H1 (cell line): ENCODE data around the gene CALY. TPM values are rescaled to one million over a fixed set of nuclear protein-coding genes. Genes with fewer than 3 reads are reported as not detected.

ENCODE experiments used
- CTCF ChIA-PET: fragments of 300-600 bp; sonication (Branson Sonifier 250); formaldehyde crosslinking; loops from one replicate; lab custom pipeline; 2021; ENCODE audit not compliant: partially characterized antibody; lab: Charles Lee
- POLR2A ChIA-PET: fragments of 300-600 bp; sonication (Branson Sonifier 250); formaldehyde crosslinking; loops from one replicate; lab custom pipeline; 2021; ENCODE audit warnings: inconsistent platforms; ENCODE audit not compliant: partially characterized antibody; lab: Charles Lee
- DNase-seq, 2 experiments: peaks; one replicate each; pipeline versions ENCODE4 v3.0.0 to v3.0.0-alpha.2; 2010 to 2022; ENCODE audit warnings: low spot score in 2 of 2, low read depth in 1 of 2, mixed read lengths in 1 of 2
- FAIRE-seq: peaks from 2 replicates; lab custom pipeline; 2011; peaks lifted over from hg19 to GRCh38; lab: Jason Lieb, UNC
- H2AFZ ChIP-seq: 2 replicates; pipeline ENCODE4 v1.8.1; 2012; ENCODE audit warnings: low read length, inconsistent platforms
- H2AK5ac ChIP-seq: 2 replicates; pipeline ENCODE4 v1.6.1; 2013; ENCODE audit warnings: low read depth, low read length
- H2BK120ac ChIP-seq: replicated peaks from 2 replicates; pipeline ENCODE3; 2013; ENCODE audit warnings: low read depth, low read length, inconsistent platforms
- H2BK12ac ChIP-seq: 2 replicates; pipeline ENCODE4 v1.6.1; 2013; ENCODE audit warnings: low read depth, low read length
- H2BK15ac ChIP-seq: 2 replicates; pipeline ENCODE4 v1.6.1; 2013; ENCODE audit warnings: low read length
- H2BK20ac ChIP-seq: 2 replicates; pipeline ENCODE4 v1.6.1; 2013; ENCODE audit warnings: low read length
- H2BK5ac ChIP-seq: 2 replicates; pipeline ENCODE4 v1.6.1; 2013; ENCODE audit warnings: low read depth, low read length
- H3K14ac ChIP-seq: 2 replicates; pipeline ENCODE4 v1.6.1; 2013; ENCODE audit warnings: inconsistent platforms; ENCODE audit not compliant: insufficient read length
- H3K18ac ChIP-seq: 2 replicates; pipeline ENCODE4 v1.6.1; 2013; ENCODE audit warnings: low read length; ENCODE audit errors: extremely low read depth
- H3K23ac ChIP-seq: 2 replicates; pipeline ENCODE4 v1.6.1; 2013; ENCODE audit warnings: inconsistent platforms; ENCODE audit not compliant: insufficient read length
- H3K23me2 ChIP-seq: 2 replicates; pipeline ENCODE4 v1.6.1; 2013; ENCODE audit warnings: low read depth, low read length
- H3K27ac ChIP-seq: 2 replicates; pipeline ENCODE4 v1.6.1; 2011; ENCODE audit warnings: low read depth, low read length, inconsistent platforms
- H3K27me3 ChIP-seq, 4 experiments: replicated peaks in 1 of 4; 1 replicate in 1 of 4; 2 replicates in 3 of 4; pipeline versions ENCODE4 v1.6.1 to v1.8.1; 2011 to 2013; ENCODE audit warnings: low read length in 3 of 4, mild to moderate bottlenecking in 3 of 4, inconsistent platforms in 2 of 4, mixed read lengths in 2 of 4, moderate library complexity in 1 of 4; ENCODE audit not compliant: control insufficient read depth in 3 of 4, insufficient read depth in 3 of 4; ENCODE audit errors: extremely low read depth in 1 of 4
- H3K36me3 ChIP-seq, 4 experiments: 2 replicates each; pipeline versions ENCODE4 v1.6.1 to v1.8.1; 2011 to 2013; ENCODE audit warnings: mild to moderate bottlenecking in 4 of 4, low read length in 3 of 4, moderate library complexity in 2 of 4, control low read depth in 1 of 4, inconsistent platforms in 1 of 4; ENCODE audit not compliant: insufficient read depth in 4 of 4, control insufficient read depth in 2 of 4
- H3K4ac ChIP-seq: replicated peaks from 2 replicates; pipeline ENCODE3; 2013; ENCODE audit warnings: low read length, low read depth, mixed read lengths, inconsistent platforms; ENCODE audit not compliant: insufficient read length
- H3K4me1 ChIP-seq, 4 experiments: replicated peaks in 1 of 4; 1 replicate in 1 of 4; 2 replicates in 3 of 4; pipeline versions ENCODE4 v1.6.1 to v1.8.1; 2011 to 2013; ENCODE audit warnings: low read length in 3 of 4, inconsistent platforms in 2 of 4, mixed read lengths in 1 of 4; ENCODE audit not compliant: insufficient read depth in 4 of 4, control insufficient read depth in 3 of 4
- H3K4me2 ChIP-seq, 2 experiments: 2 replicates each; pipeline versions ENCODE4 v1.6.1 to v1.8.1; 2011 to 2013; ENCODE audit warnings: low read depth in 2 of 2, low read length in 2 of 2, control low read depth in 1 of 2, inconsistent platforms in 1 of 2, mild to moderate bottlenecking in 1 of 2; ENCODE audit not compliant: insufficient read depth in 1 of 2
- H3K4me3 ChIP-seq, 4 experiments: fragments of 200-600, 300-600 bp in 1 of 4; sonication (generic), shearing (Covaris generic), sonication (Bioruptor Twin) in 1 of 4; 2 replicates each; pipeline versions ENCODE4 v1.5.1 to v1.8.1; 2011 to 2016; ENCODE audit warnings: low read length in 4 of 4, low read depth in 3 of 4, control low read depth in 2 of 4, inconsistent platforms in 2 of 4, mild to moderate bottlenecking in 2 of 4, mixed read lengths in 1 of 4, moderate library complexity in 1 of 4; ENCODE audit not compliant: insufficient read depth in 2 of 4; ENCODE audit errors: extremely low read depth in 1 of 4
- H3K56ac ChIP-seq: replicated peaks from 2 replicates; pipeline ENCODE3; 2013; ENCODE audit warnings: low read depth, mild to moderate bottlenecking, mixed read lengths, low read length, inconsistent platforms; ENCODE audit not compliant: insufficient read length
- H3K79me1 ChIP-seq: 2 replicates; pipeline ENCODE4 v1.6.1; 2013; ENCODE audit warnings: low read depth, low read length, control low read depth
- H3K79me2 ChIP-seq, 2 experiments: 2 replicates each; pipeline versions ENCODE4 v1.6.1 to v1.8.1; 2012 to 2013; ENCODE audit warnings: low read length in 2 of 2, mild to moderate bottlenecking in 2 of 2, inconsistent platforms in 1 of 2; ENCODE audit not compliant: insufficient read depth in 2 of 2, control insufficient read depth in 1 of 2
- H3K9ac ChIP-seq, 4 experiments: replicated peaks in 1 of 4; 1 replicate in 1 of 4; 2 replicates in 3 of 4; pipeline versions ENCODE4 v1.6.1 to v1.8.1; 2011 to 2013; ENCODE audit warnings: low read depth in 3 of 4, low read length in 3 of 4, control low read depth in 2 of 4, mild to moderate bottlenecking in 2 of 4, moderate library complexity in 2 of 4, inconsistent platforms in 1 of 4; ENCODE audit errors: extremely low read depth in 1 of 4
- H3K9me3 ChIP-seq, 2 experiments: 2 replicates each; pipeline versions ENCODE4 v1.6.1 to v1.8.1; 2012 to 2013; ENCODE audit warnings: mild to moderate bottlenecking in 2 of 2, moderate library complexity in 2 of 2, control low read depth in 1 of 2, inconsistent platforms in 1 of 2, low read depth in 1 of 2, low read length in 1 of 2, mixed read lengths in 1 of 2; ENCODE audit not compliant: insufficient read depth in 2 of 2
- H4K20me1 ChIP-seq, 2 experiments: replicated peaks in 1 of 2; 2 replicates each; pipeline versions ENCODE3 to v1.8.1; 2011 to 2013; ENCODE audit warnings: inconsistent platforms in 2 of 2, low read length in 2 of 2, mild to moderate bottlenecking in 1 of 2; ENCODE audit not compliant: insufficient read depth in 2 of 2, control insufficient read depth in 1 of 2
- H4K5ac ChIP-seq: 2 replicates; pipeline ENCODE4 v1.6.1; 2013; ENCODE audit warnings: low read length, low read depth, mixed read lengths, inconsistent platforms; ENCODE audit not compliant: insufficient read length
- H4K8ac ChIP-seq: 2 replicates; pipeline ENCODE4 v1.8.0; 2013; ENCODE audit warnings: mild to moderate bottlenecking, moderate library complexity, low read length, inconsistent platforms; ENCODE audit not compliant: insufficient read depth; ENCODE audit errors: extremely low read depth
- H4K91ac ChIP-seq: replicated peaks from 2 replicates; pipeline ENCODE3; 2013; ENCODE audit warnings: low read length, mixed read lengths, inconsistent platforms; ENCODE audit not compliant: insufficient read length
- SP4 ChIP-seq: IDR thresholded peaks from 2 replicates; pipeline ENCODE4 v1.6.1; 2012; ENCODE audit warnings: low read length, inconsistent platforms
- WGBS, 2 experiments: shearing (Covaris generic) in 1 of 2; methylation state at CpG; one replicate each; pipeline versions ENCODE4 v1.1.6 to v1.1.7; 2013 to 2015; ENCODE audit warnings: low lambda C conversion rate in 2 of 2, mixed read lengths in 2 of 2, inconsistent platforms in 1 of 2, low coverage in 1 of 2, missing lambda C conversion rate in 1 of 2; ENCODE audit not compliant: insufficient replicate concordance in 2 of 2, insufficient coverage in 1 of 2, insufficient read length in 1 of 2; ENCODE audit errors: extremely low coverage in 1 of 2, missing lambda C conversion rate in 1 of 2; 5-methylcytosine and 5-hydroxymethylcytosine counted together
- polyA plus RNA-seq, 7 experiments: library from polyadenylated mRNA; depleted of rRNA in 3 of 7; stranded (reverse) in 5 of 7; unstranded in 2 of 7; fragments of >200 nt in 5 of 7; fragments of 200-250 nt in 2 of 7; gene quantifications; 1 replicate in 5 of 7; 2 replicates in 1 of 7; 4 replicates in 1 of 7; pipeline versions ENCODE4 v1.2.1 to v1.2.3, GENCODE V29; 2011 to 2013; ENCODE audit warnings: missing spikeins in 2 of 7, mixed read lengths in 2 of 7
- total RNA-seq: library from RNA; stranded (reverse); fragmentation: NEBNext Ultra II Directional; extraction: Animal tissue kit (Norgen Biotek cat#: 25700); gene quantifications from 2 replicates; pipeline ENCODE4 v1.2.1, GENCODE V29; 2021

Gene CALY
- total and polyA plus RNA-seq, 2 of the 8 experiments (the other 6 are each of a cell fraction or from before 2014, with no cell fraction given): 1.3 to 1.5 TPM

GRCh38 chr10:133326745-133327650 is 9.7 kb downstream of the CALY start:
- peaks cover 6% of the 10 kb centered on the region; the same call in 1 of the 2 replicates for H3K23me2 ChIP-seq
- no peak overlapping the region for H2BK20ac ChIP-seq
- H3K18ac ChIP-seq: no peak overlapping the region; the same call in 1 of the 2 replicates
- no peaks in the 10 kb centered on the region for H3K36me3 ChIP-seq
- no peak overlapping the region for H4K5ac ChIP-seq
- FAIRE-seq: no peak
- DNase-seq: no peak
- ChIA-PET POLR2A (interaction anchor here (1.0 to 4.3 kb wide), 4 partner anchors 13 to 34 kb away, joined by 3 to 24 read pairs (median 7); partner anchors contain the start of genes FUOM and PRAP1), CTCF (interaction anchor here (0.5 to 5.3 kb wide), 8 partner anchors 12 to 195 kb away, joined by 3 to 57 read pairs (median 19); no protein-coding TSS in a partner anchor)
- H3K14ac ChIP-seq: no peak overlapping the region
- H3K23ac ChIP-seq: no peak overlapping the region
- no peak overlapping the region for H2BK15ac ChIP-seq
- no peak for TF ChIP-seq SP4
- H4K20me1 ChIP-seq: peaks cover 0 to 2% of the 10 kb centered on the region in 2 experiments
- H4K8ac ChIP-seq: peak overlapping the region; percentile 35; the same call in 1 of the 2 replicates
- no peak overlapping the region for H2BK120ac ChIP-seq
- H2BK12ac ChIP-seq: peak overlapping the region; percentile 18; the same call in 1 of the 2 replicates
- no peak overlapping the region for H2AK5ac ChIP-seq
- no peak overlapping the region for H2BK5ac ChIP-seq
- H3K9me3 ChIP-seq: no peaks in the 10 kb centered on the region
- no peak overlapping the region for H2AFZ ChIP-seq
- peaks cover 0 to 27% (median 6%) of the 10 kb centered on the region in 4 experiments; a peak in 6 of 7 replicates for H3K4me1 ChIP-seq
- 80% methylated on average over 21 of the region's 28 CpGs; no CpG with 5 or more reads in 1 of the 2 experiments for WGBS, 2 experiments
- no peak overlapping the region for H3K56ac ChIP-seq
- no peak overlapping the region for H3K27ac ChIP-seq
- no peaks in the 10 kb centered on the region for H3K79me2 ChIP-seq
- peaks cover 17 to 59% (median 48%) of the 10 kb centered on the region in 4 experiments for H3K27me3 ChIP-seq
- peak overlapping the region; percentile 60 for H3K4ac ChIP-seq
- H3K79me1 ChIP-seq: no peaks in the 10 kb centered on the region
- no peak overlapping the region for H4K91ac ChIP-seq
- H3K4me2 ChIP-seq: peak overlapping the region in 1 of 2 experiments; percentile 85; a peak in 2 of 4 replicates
- H3K9ac ChIP-seq: no peak overlapping the region
- H3K4me3 ChIP-seq: peak overlapping the region in 1 of 4 experiments; percentile 69; a peak in 2 of 8 replicates
